HG03342 (cell line): ENCODE results near the gene KLHL42.

ENCODE experiments used
- ATAC-seq: cut with Tn5 transposase; IDR thresholded peaks from one replicate; pipeline ENCODE4 v1.9.1; 2021; ENCODE audit warnings: mild to moderate bottlenecking, moderate library complexity; ENCODE audit not compliant: unreplicated experiment

KLHL42 gene

GRCh38 chr12:27852117-27852516 is 72.1 kb downstream of the KLHL42 start:
- no peak for ATAC-seq
